Body of pancreas (tissue), 4 donors: ENCODE measurements around the gene C12orf75.

Experiments
- POLR2A ChIP-seq, 3 donors: fragments of 450-650 bp; IDR thresholded peaks; one replicate each; pipeline ENCODE4 v1.6.1; 2016; ENCODE audit warnings: antibody characterized with exemption in 3 of 3, mild to moderate bottlenecking in 2 of 3
- TF ChIP-seq, protein P1 (sequence below), 7 experiments: fragments of 450-650 bp in 4 of 7; fragments of 200-600 bp in 3 of 7; sonication (generic) in 3 of 7; IDR thresholded peaks; one replicate each; pipeline ENCODE4 v1.5.1; 2016 to 2019; ENCODE audit warnings: antibody characterized with exemption in 7 of 7

DNA sequence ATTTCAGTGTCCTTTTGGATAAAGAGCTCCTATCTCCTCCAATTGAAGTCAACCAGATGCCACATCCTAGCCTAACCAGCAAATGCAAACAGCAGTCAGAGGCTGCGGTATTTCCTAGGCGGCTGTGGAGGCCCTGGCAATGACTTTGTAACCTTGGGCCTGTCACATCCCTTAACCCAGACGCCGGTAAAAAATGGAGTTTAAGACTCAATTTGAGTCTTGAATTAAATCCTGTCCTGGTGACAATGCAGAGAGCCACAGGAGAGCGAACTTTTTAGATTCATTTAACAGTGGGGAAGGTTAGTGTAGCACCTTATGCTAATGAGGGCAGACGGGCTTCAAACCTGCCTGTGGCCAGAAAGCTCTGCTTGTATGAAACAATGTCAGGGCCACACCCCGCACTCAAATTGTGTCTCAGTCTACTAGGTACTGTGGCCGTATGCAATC, 1.3 kb downstream of the C12orf75 start:
- TF ChIP-seq, protein P1, sequence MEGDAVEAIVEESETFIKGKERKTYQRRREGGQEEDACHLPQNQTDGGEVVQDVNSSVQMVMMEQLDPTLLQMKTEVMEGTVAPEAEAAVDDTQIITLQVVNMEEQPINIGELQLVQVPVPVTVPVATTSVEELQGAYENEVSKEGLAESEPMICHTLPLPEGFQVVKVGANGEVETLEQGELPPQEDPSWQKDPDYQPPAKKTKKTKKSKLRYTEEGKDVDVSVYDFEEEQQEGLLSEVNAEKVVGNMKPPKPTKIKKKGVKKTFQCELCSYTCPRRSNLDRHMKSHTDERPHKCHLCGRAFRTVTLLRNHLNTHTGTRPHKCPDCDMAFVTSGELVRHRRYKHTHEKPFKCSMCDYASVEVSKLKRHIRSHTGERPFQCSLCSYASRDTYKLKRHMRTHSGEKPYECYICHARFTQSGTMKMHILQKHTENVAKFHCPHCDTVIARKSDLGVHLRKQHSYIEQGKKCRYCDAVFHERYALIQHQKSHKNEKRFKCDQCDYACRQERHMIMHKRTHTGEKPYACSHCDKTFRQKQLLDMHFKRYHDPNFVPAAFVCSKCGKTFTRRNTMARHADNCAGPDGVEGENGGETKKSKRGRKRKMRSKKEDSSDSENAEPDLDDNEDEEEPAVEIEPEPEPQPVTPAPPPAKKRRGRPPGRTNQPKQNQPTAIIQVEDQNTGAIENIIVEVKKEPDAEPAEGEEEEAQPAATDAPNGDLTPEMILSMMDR (IDR thresholded peaks at IDR 0.05) = no peak
- no peak for TF ChIP-seq POLR2A (IDR thresholded peaks at IDR 0.05)
